KOPT-K1 (cell line): Measurements from ENCODE around the gene PRKAG2.

Experiments used
- H3K27ac ChIP-seq: fragments of 200-600 bp; sonication (generic); 2 replicates; pipeline ENCODE4 v1.5.1; 2016; ENCODE audit warnings: antibody characterized with exemption, mild to moderate bottlenecking, low read depth, low read length; ENCODE audit not compliant: poor library complexity, severe bottlenecking
- H3K36me3 ChIP-seq: fragments of 200-600 bp; sonication (generic); 2 replicates; pipeline ENCODE4 v1.5.1; 2017; ENCODE audit warnings: antibody characterized with exemption, mild to moderate bottlenecking, low read length, moderate library complexity; ENCODE audit not compliant: insufficient read depth
- H3K9me3 ChIP-seq: fragments of 200-600 bp; sonication (generic); 2 replicates; pipeline ENCODE4 v1.5.1; 2017; ENCODE audit warnings: antibody characterized with exemption, low read length, mild to moderate bottlenecking; ENCODE audit not compliant: insufficient read depth, poor library complexity, severe bottlenecking

The PRKAG2 gene

DNA sequence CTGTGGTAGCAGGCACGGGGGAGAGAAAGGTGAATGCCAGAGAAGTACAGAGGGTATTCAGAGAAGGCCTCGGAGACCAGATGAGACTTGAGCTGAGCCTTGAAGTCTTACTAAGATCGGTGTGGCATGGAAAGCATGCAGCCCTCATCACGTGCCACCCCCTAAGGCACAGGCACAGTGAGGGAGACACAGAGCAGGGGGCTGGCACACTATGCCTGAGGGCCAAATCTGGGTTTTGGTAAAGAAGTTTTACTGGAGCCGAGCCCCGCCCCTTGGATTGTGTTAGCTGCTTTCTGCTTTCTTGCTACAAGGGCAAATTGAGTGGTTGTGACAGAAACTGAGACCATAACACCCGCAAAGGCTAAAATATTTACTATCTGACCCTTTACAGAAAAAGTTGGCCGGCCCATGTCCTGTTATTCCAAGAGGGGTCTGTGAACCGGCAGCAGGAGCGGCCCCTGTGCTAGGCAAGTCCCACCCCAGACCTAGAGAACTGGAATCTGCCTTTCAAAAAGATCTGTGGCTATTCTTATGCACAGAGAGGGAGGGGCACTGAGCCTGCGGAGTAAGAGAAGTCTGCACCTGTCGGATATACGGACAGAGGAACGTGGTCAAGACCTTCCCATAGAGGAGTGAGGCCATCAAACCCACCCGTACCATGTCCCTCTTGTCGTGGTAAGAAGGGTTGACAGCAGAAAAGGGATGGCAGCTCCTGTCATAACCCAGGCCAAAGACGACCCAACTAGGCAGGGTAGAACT lies 247.9 kb downstream of the PRKAG2 start:
- H3K36me3 ChIP-seq, result no peaks in the 10 kb centered on the region
- H3K27ac ChIP-seq, result no peak overlapping the region
- peaks cover 22% of the 10 kb centered on the region for H3K9me3 ChIP-seq

DNA sequence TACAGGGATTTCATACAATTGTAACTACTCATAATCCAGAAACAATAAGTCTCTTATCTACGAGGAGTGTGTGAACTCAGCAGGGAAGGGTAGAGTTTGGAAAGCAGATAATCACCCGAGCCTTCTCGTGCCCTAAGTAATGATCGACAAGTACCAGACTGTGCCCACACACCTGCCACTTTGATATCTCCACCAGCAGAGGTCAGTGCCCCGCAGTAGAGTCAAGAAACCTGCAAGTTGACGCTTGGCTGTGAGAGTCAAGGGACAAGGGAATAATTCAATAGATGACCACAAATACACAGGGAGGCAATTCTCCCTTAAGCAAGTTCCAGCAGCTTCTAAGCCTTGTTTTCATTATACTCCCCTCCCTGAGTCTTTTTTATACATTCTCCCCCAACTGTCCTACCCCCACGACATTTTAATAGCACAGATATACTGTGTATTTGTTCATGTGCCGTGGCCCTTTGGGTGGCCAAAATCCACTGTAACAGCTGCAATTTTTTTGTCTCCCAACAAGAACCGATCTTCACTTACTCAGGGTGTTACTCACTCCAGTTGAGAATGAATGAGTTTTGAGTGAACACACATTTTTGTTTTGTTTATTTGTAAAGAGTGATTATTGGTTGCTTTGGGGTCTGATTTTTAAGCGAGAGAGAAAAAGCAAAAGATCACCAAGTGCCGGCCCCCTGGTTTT lies 250.3 kb downstream of the PRKAG2 start:
- Histone ChIP-seq H3K27ac (no peak overlapping the region), H3K36me3 (no peaks in the 10 kb centered on the region)

GRCh38 chr7:151625606-151626005 lies 251.3 kb downstream of the PRKAG2 start:
- H3K27ac ChIP-seq, result no peak overlapping the region
- no peaks in the 10 kb centered on the region for H3K36me3 ChIP-seq
- no peaks in the 10 kb centered on the region for H3K9me3 ChIP-seq

More for the DNA sequence above, 250.3 kb downstream of the PRKAG2 start:
- peaks cover 5% of the 10 kb centered on the region for H3K9me3 ChIP-seq

GRCh38 chr7:151624246-151624928 lies 252.5 kb downstream of the PRKAG2 start:
- Histone ChIP-seq H3K36me3 (no peaks in the 10 kb centered on the region), H3K27ac (no peak overlapping the region), H3K9me3 (no peaks in the 10 kb centered on the region)

DNA sequence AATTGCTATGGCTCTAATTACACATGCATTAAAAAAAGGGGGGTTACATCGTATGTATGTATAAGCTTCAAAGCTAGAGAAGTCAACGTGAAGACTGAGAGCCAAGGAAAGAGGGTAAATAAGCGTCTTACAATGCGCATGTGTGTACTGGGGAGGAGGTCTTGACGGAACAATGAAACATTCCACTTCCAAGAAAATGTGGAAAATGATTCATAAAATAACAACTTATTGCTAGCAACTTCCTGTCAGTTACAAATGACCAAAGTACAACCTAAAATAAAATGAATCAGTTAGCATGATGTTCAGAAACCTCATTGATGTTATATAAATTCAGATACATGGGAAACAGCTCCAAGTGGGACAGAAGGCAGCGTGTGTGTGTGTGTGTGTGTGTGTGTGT lies 253.1 kb downstream of the PRKAG2 start:
- H3K36me3 ChIP-seq, result no peaks in the 10 kb centered on the region
- H3K27ac ChIP-seq, result no peak overlapping the region

GRCh38 chr7:151621961-151622360 lies 255.0 kb downstream of the PRKAG2 start:
- Histone ChIP-seq H3K36me3 (no peaks in the 10 kb centered on the region), H3K9me3 (no peaks in the 10 kb centered on the region), H3K27ac (no peak overlapping the region)

More for the DNA sequence above, 253.1 kb downstream of the PRKAG2 start:
- H3K9me3 ChIP-seq, result no peaks in the 10 kb centered on the region

DNA sequence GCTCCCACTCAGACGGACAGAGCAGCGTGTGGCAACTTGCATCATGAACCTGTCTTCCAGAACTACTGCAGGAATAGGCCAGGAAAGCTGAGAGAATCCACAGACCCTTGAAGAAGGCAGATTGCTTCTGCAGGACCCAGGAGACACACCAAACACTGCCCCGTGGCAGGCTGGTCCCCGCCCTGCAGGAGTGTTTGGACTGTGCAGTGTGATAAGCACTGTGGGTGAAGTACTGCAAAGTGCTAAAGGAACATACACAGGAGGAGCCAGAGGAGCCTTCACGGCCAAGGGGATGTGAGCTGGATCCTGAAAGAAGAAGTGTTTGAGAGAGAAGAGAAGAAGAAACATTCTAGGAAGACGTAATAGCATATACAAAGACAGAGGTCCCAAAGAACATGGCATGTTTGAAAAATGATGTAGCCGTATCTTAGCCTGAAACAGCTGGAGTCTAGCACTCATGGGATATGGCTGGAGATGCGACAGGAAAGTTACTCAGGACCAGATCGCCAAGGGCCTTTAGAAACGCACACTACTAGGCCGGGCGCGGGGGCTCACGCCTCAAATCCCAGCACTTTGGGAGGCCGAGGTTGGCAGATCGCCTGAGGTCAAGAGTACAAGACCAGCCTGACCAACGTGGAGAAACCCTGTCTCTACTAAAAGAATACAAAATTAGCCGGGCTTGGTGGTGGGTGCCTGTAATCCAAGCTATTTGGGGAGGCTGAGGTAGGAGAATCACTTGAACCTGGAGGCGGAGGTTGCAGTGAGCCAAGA lies 260.3 kb downstream of the PRKAG2 start:
- H3K27ac ChIP-seq, result no peak overlapping the region
- no peaks in the 10 kb centered on the region for H3K9me3 ChIP-seq
- no peaks in the 10 kb centered on the region for H3K36me3 ChIP-seq

- no peaks in the 10 kb centered on the region for H3K36me3 ChIP-seq
- H3K27ac ChIP-seq, result no peak overlapping the region
- no peaks in the 10 kb centered on the region for H3K9me3 ChIP-seq
Observed at GRCh38 chr7:151615784-151616183, 261.1 kb downstream of the PRKAG2 start.

DNA sequence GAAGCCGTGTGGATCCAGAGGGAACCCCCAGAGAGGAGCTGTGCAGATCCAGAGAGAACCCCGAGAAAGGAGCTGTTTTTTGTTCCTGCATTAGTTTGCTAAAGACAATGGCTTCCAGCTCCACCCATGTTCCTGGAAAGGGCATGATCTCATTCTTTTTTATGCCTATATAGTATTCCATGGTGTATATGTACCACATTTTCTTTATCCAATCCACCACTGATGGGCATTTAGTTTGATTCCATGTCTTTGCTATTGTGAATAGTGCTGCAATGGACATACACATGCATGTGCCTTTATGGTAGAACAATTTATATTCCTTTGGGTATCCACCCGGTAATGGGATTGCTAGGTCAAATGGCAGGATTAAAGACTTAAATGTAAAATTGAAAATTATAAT lies 261.9 kb downstream of the PRKAG2 start:
- Histone ChIP-seq H3K36me3 (no peaks in the 10 kb centered on the region), H3K9me3 (no peaks in the 10 kb centered on the region), H3K27ac (no peak overlapping the region)

DNA sequence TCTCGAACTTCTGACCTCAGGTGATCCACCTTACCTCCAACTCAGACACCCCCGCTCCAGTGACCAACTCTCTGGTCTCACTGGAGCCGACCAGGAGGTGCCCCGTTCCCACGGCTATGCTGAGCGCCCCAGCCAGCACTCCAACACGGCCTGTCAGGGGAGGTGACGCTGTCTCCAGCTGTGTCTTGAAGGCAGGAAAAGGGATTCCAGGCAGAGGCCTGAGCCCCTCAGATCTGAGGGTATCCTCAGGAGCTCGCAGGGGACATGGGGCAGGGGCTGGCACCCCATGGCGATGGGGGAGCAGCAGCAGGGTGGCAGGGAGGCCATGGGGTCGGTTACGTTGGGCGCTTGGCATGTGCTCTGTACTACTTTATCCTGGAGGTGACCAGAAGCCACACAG lies 262.9 kb downstream of the PRKAG2 start:
- H3K27ac ChIP-seq, result no peak overlapping the region
- H3K36me3 ChIP-seq, result no peaks in the 10 kb centered on the region

GRCh38 chr7:151611878-151612277 lies 265.0 kb downstream of the PRKAG2 start:
- H3K36me3 ChIP-seq, result no peaks in the 10 kb centered on the region
- no peaks in the 10 kb centered on the region for H3K9me3 ChIP-seq
- H3K27ac ChIP-seq, result no peak overlapping the region

More for the DNA sequence above, 262.9 kb downstream of the PRKAG2 start:
- no peaks in the 10 kb centered on the region for H3K9me3 ChIP-seq

GRCh38 chr7:151611041-151611440 lies 265.9 kb downstream of the PRKAG2 start:
- H3K27ac ChIP-seq, result no peak overlapping the region
- no peaks in the 10 kb centered on the region for H3K9me3 ChIP-seq
- no peaks in the 10 kb centered on the region for H3K36me3 ChIP-seq

GRCh38 chr7:151608031-151608551 lies 268.8 kb downstream of the PRKAG2 start:
- H3K9me3 ChIP-seq, result no peaks in the 10 kb centered on the region
- no peak overlapping the region for H3K27ac ChIP-seq

DNA sequence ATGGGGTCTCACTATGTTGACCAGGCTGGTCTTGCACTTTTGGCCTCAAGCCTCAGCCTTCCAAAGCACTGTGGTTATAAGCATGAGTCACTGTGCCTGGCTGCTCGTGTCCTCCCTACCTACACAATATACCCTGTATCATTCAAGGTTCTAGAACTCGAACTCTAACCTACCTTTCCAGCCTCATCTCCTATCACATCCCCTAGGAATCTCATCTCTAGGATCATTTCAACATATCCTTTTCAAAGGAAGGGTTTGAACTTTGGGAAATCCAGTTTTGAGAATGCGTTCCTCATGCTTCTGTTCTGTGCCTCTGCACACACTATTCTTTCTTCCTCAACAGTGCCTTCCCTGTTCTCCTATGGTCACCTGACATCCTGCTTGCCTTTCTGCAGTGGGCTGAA lies 269.4 kb downstream of the PRKAG2 start:
- H3K36me3 ChIP-seq, result no peaks in the 10 kb centered on the region
- H3K9me3 ChIP-seq, result no peaks in the 10 kb centered on the region
- no peak overlapping the region for H3K27ac ChIP-seq

More at GRCh38 chr7:151608031-151608551, 268.8 kb downstream of the PRKAG2 start:
- no peaks in the 10 kb centered on the region for H3K36me3 ChIP-seq
